ENCODE measurements around the gene ZFP36L1.

The ZFP36L1 gene

DNA sequence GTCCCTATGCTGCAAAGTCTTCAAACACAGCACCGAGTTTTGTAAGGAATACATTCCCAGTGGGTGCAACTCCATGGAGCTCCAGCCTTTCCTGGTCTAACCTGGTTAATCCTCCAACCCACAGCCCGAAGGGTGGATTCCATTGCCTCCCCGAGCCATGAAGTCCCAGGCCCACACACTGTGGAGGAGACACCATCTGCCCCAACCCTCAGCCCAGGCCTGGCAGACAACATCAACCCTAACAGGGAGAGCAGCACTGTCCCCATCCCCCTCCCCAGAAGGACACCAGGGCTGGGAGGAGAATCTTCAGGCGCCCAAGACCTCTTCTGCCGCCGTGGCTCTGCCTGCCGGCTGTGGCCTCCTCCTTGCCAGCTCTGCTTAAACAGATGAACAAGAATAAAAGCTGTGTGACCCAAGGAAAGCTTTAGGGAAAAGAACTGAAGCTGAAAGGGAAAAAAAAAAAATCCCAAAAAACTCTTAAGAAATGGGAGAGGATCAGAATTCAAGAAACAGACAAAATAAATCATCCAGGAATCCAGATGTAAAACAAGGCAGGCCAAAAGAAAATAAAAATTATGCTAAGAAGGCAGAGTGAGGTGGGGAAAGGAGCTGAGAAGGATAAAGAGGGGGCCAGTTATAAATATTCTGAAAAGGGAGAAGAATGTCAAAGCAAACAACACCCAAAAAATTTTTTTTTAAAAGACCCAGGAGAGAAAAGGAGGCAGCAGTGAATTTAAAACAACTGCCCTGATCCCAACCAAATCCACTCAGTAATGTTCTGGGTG lies 16.0 kb upstream of the ZFP36L1 start:
- ChIA-PET POLR2A (interaction anchor here (1.1 to 2.2 kb wide), 2 partner anchors 16 to 18 kb away, joined by 3 to 17 read pairs; partner anchors contain the start of gene ZFP36L1), CTCF (interaction anchor here (0.6 to 2.3 kb wide), 3 partner anchors 13 to 20 kb away, joined by 3 to 11 read pairs (median 4); no protein-coding TSS in a partner anchor)
- no peak for DNase-seq (ENCODE audit: low read depth, low spot score)
- H3K4me3 ChIP-seq (ENCODE audit: low read depth, low read length): no peak overlapping the region
- TF ChIP-seq, protein P1, sequence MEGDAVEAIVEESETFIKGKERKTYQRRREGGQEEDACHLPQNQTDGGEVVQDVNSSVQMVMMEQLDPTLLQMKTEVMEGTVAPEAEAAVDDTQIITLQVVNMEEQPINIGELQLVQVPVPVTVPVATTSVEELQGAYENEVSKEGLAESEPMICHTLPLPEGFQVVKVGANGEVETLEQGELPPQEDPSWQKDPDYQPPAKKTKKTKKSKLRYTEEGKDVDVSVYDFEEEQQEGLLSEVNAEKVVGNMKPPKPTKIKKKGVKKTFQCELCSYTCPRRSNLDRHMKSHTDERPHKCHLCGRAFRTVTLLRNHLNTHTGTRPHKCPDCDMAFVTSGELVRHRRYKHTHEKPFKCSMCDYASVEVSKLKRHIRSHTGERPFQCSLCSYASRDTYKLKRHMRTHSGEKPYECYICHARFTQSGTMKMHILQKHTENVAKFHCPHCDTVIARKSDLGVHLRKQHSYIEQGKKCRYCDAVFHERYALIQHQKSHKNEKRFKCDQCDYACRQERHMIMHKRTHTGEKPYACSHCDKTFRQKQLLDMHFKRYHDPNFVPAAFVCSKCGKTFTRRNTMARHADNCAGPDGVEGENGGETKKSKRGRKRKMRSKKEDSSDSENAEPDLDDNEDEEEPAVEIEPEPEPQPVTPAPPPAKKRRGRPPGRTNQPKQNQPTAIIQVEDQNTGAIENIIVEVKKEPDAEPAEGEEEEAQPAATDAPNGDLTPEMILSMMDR (IDR thresholded peaks at IDR 0.05; ENCODE audit: insufficient read depth, low read length, missing control alignments): no peak

DNA sequence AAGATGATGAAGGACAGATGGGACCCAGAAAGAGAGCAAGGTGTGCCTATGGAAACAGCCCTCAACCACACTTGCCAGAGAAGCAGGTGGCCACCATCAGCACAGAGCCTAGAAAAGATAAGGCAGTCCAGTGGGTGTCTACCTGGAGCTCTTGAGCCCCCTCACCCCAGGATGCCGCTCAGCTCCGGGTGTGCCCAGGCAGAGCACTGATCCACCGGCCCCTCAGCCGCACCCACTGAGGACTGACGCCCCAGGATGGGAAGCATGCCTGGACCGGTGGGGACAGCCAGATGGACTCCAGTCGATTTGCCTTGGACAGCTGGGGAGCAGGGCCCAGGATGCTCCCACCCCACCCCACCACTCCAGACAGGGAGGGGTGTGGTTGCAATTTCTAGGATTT lies 15.1 kb upstream of the ZFP36L1 start:
- no peak overlapping the region for H3K4me3 ChIP-seq (ENCODE audit: low read depth, low read length)
- ChIA-PET POLR2A (interaction anchor here (1.1 to 2.2 kb wide), 2 partner anchors 15 to 16 kb away, joined by 4 to 17 read pairs; partner anchors contain the start of gene ZFP36L1), CTCF (interaction anchor here (0.6 to 2.3 kb wide), 5 partner anchors 12 to 874 kb away, joined by 3 to 11 read pairs (median 4); no protein-coding TSS in a partner anchor)
- TF ChIP-seq, protein P1 (IDR thresholded peaks at IDR 0.05; ENCODE audit: insufficient read depth, low read length, missing control alignments): no peak
- no peak for DNase-seq (ENCODE audit: low read depth, low spot score)

DNA sequence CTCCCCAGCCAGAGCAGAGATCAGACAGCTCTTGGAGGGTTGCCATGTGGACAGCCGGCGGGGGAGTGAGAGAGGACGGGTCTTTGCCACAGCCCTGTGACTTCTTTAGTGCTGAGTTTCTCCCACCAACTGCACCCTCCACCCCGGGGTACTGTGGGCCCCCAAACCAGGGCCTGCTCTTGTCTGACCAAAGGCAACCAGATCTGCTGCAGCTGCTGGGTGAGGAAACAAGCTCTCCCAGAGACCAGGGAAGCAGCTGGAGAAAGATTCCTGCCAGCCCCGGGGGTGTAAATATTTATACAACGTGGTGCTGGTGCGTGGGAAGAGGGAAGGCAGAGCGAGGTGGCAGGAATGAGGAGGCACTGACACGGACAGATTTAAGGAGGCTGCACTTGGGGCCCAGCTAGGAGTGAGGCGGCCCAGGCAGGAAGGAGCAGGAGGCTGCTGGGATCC lies 14.3 kb upstream of the ZFP36L1 start:
- TF ChIP-seq, protein P1 (IDR thresholded peaks at IDR 0.05; ENCODE audit: insufficient read depth, low read length, missing control alignments): no peak
- CTCF ChIA-PET: interaction anchor here (0.9 to 2.3 kb wide), 8 partner anchors 9 to 873 kb away, joined by 3 to 11 read pairs (median 4); no protein-coding TSS in a partner anchor
- no peak overlapping the region for H3K4me3 ChIP-seq (ENCODE audit: low read depth, low read length)
- DNase-seq (ENCODE audit: low read depth, low spot score): no peak
- POLR2A ChIA-PET: interaction anchor here (0.8 to 2.2 kb wide), 5 partner anchors 12 to 18 kb away, joined by 4 to 17 read pairs (median 6); partner anchors contain the start of gene ZFP36L1

DNA sequence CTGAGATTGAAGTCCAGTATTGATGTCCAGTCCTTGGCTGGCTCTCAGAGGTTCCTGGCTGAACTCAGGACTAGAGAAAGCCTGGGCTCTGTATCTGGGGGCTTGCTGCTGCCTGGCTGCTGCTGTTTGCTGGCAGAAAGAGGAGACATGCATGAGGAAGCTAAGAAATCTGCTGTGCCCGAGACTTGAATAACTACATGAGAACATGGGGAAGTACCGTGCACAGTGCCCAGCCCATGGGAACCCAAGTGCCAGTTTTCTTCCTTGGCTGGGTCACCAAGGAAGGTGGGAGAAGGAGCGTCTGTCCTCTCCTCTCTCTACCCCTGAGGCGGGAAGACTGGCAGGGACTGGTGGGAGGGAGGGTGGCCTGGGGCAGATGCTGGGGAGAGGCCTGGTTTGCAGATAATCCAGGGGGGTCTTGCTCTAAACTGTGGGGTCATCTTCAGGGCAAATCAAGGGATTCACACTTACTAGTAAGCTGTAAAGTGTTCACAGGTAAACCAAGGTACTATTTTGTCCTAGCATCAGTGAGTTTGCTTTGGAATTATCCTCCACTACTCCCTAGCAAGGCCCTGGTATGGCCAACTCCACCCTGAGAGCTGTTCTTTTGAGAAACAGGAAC lies 13.8 kb upstream of the ZFP36L1 start:
- DNase-seq (ENCODE audit: low read depth, low spot score): no peak
- TF ChIP-seq, protein P1 (IDR thresholded peaks at IDR 0.05; ENCODE audit: insufficient read depth, low read length, missing control alignments): no peak
- POLR2A ChIA-PET: interaction anchor here (0.8 to 2.2 kb wide), 4 partner anchors 12 to 17 kb away, joined by 4 to 17 read pairs (median 7); partner anchors contain the start of gene ZFP36L1
- H3K4me3 ChIP-seq (ENCODE audit: low read depth, low read length): no peak overlapping the region
- CTCF ChIA-PET: interaction anchor here (1.0 to 2.3 kb wide), 7 partner anchors 10 to 863 kb away, joined by 3 to 11 read pairs (median 5); no protein-coding TSS in a partner anchor

DNA sequence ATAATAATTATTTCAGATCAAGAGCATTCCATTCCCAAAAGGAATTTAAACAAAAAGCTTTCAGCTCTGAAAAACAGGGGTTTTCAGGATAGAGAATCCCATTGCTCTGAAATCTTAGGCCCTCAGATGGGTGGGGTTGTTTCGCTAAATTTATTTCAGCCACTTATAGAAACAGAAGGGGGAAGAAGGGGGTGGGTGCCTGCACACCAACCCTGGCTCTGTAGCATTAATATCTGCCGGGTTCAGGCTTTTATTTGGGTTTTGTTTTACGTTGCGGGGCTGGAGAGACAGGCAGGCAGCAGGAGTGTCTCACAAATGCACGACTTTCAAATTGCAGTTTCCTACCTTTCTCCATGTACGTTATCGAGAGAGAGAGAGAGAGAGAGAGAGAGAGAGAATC lies 12.5 kb upstream of the ZFP36L1 start:
- POLR2A ChIA-PET: interaction anchor here (0.9 kb wide), 1 partner anchor 12 kb away, joined by 4 read pairs; the partner anchor contains the start of gene ZFP36L1
- TF ChIP-seq, protein P1 (IDR thresholded peaks at IDR 0.05; ENCODE audit: insufficient read depth, low read length, missing control alignments): no peak

More for the DNA sequence above, 12.5 kb upstream of the ZFP36L1 start:
- no peak overlapping the region for H3K4me3 ChIP-seq (ENCODE audit: low read depth, low read length)
- CTCF ChIA-PET: interaction anchor here (2.4 kb wide), 1 partner anchor 9 kb away, joined by 9 read pairs; no protein-coding TSS in a partner anchor
- no peak for DNase-seq (ENCODE audit: low read depth, low spot score)

All from AG04449 (cell line).